Muscle of back (tissue), 11 donors: ENCODE results near the gene BEND6. TPM values are rescaled to one million over a fixed set of nuclear protein-coding genes. Genes with fewer than 3 reads are reported as not detected.
A peak's percentile ranks its signal among the peaks of the same experiment; 100 is the strongest.

Experiments used
- DNase-seq, 3 donors: peaks; one replicate each; pipeline versions ENCODE4 v3.0.0 to v3.0.0-alpha.2; 2013
- polyA plus RNA-seq, 10 donors: library from polyadenylated mRNA; unstranded; fragments of 120-200 nt; gene quantifications; one replicate each; pipeline ENCODE4 v1.2.1, GENCODE V29; 2013; ENCODE audit not compliant: insufficient read length in 10 of 10

Gene BEND6
- polyA plus RNA-seq, 10 donors = 0.43 to 1.8 (median 0.64) TPM

DNA sequence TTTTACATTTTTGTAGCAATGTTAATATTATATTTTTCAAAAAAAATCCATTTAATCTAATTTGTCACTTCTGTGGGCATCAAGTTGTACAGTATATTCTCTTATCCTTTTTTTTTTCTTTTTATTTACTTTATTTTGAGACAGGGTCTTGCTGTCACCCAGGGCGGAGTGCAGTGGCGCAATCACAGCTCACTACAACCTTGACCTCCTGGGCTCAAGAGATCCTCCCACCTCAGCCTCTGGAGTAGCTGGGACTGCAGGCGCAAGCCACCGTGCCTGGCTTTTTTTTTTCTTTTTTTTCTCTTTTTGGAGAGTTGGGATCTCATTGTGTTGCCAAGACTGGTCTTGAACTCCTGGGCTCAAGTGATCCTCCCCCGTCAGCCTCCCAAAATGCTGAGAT lies 14.4 kb upstream of the BEND6 start:
- DNase-seq = no peak

DNA sequence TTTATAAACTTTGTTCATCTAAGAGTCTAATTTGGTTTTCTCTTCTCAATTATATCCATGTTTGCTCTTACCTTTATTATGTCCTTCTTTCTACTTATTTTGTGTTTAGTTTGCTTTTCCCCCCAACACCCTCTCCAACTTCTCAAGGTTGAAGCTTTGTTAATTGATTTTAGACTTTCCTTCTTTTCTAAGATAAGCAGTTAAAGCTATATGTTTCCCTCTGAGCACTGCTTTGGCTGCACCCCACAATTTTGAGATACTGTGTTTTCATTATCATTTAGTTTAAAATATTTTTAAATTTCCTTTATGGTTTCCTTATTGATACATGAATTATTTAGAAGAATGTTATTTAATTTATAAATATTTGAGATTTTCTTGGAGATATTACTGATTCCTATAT lies 13.9 kb upstream of the BEND6 start:
- DNase-seq = no peak

DNA sequence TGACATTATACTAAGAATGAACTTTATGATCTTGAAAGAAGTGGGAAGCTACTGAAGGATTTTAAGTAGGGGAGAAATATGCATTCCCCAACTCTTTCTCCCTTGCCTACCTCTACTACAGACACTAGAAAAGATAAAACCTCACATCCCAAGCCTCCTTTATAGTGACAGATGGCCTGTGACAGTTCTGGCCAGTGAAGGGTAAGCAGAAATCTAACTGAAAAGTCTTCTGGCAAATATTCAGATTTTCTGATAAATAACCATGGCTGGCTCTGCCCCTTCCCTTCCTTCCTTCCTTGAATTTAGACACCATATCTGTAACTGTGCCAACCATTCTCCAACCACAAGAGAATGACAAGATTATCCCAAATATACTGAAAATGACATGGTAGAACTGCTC lies 10.2 kb upstream of the BEND6 start:
- DNase-seq = no peak

DNA sequence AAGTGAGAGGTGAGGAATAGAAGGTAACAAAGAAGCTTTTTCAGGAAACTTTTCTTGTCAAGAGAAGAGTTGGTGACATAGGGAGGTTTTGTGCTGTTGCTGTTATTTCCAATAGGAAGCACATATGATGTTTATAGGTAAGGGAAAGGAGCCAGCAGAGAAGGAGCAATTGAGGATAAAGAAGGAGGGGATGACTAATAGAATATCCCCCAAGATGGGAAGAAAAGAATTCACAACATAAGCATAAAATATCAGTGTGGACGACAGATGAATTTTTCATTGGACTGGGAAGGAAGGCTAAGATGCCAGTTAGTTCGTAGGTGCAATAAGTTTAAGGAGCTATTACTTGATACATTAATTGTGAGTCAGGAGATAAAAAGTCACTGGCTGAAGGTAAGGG lies 8.5 kb upstream of the BEND6 start:
- DNase-seq = no peak

DNA sequence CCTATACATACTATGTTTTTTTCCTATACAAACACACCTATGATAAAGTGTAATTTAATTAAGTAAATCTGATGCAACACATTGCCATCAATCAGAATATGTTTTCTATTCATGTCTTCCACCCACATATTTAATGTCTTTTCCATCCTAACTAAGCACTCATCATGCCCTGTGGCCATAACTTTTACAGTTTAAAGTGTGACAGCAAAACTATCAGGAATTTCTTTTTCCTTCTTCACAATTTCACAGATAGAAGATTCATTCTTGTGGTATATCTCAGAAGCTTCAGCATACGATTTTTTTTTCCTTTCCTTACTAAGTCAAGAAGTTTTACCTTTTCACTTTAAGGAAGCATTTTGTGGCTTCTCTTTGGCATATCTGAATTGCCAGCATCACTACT lies 7.0 kb upstream of the BEND6 start:
- no peak for DNase-seq

DNA sequence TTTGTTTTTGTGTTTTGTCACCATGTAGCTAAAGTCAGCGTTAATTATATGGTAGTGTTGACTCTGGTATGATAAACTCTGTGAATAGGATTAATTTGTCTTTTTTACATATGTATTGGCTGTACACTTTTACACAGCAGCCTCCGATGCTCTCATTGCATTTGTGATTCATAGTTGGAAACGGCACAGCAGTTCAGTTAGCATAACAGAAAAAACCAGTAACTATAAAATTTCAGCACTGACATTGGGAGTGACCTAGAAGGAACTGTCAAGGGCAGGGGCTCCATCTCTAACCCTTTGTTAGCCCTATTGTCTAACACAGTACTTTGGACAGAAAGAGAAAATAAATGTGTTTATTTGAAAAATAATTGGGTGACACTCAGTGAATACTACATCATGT lies 5.6 kb upstream of the BEND6 start:
- DNase-seq = no peak

DNA sequence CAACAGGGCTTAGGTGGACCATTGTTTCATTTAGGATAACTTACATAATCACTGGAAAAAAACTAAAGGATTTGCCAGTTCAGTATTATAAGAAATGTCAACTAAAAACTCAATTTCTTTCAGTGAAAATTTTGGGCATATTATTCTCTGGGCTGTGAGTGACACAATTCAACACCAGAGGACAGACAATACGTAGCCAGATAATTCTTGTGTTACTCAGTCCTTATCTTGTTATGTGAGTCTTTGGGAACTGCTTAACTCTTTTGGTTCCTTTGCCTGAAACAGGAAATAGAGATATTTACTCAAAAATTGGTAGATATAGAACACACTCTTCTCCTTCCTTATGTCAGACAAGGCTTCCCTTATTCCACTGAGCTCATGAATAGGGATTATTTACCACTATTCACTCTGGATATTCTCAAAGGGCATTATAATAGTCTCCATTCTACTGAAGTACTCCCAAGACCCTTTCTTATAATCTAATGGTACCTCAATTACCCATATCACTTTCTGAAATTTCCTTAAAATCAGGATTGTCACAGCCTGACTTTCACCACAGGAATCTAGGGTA lies 4.9 kb upstream of the BEND6 start:
- no peak for DNase-seq

DNA sequence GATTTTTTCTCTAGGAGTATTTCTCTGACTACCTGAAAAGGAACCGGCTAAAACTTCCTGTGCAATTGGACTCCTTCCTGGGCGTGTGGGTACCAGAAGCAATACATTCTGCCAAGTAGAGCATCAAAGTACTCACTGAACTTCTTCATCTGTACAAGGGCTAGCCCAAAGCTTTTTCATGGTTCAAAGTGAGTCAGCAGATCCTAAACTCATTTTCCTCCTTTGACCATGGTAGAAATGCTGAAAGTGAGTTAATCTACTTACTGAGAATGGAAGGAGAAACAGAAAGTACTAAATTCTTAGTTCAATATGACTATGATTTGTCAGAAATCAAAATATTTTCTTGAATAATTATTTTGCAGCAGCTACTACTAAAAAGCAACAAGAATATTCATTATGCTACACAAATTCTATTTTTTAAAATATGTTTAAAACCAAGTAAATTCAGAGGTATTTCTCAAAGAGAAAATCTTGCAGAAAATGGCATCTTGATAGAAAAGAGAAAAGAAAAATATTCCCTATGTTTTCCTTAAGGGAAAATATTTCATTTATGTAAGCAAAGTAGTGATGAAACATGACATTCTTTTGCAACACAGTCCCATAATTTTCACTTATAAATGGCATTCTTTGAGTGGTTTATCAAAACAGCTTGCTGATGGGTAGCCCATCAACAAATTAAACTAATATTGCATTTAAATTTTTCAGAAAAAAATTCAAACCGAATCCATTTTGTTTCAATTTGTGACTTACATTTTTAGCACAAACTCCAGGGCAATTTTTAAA lies 3.7 kb upstream of the BEND6 start:
- no peak for DNase-seq

DNA sequence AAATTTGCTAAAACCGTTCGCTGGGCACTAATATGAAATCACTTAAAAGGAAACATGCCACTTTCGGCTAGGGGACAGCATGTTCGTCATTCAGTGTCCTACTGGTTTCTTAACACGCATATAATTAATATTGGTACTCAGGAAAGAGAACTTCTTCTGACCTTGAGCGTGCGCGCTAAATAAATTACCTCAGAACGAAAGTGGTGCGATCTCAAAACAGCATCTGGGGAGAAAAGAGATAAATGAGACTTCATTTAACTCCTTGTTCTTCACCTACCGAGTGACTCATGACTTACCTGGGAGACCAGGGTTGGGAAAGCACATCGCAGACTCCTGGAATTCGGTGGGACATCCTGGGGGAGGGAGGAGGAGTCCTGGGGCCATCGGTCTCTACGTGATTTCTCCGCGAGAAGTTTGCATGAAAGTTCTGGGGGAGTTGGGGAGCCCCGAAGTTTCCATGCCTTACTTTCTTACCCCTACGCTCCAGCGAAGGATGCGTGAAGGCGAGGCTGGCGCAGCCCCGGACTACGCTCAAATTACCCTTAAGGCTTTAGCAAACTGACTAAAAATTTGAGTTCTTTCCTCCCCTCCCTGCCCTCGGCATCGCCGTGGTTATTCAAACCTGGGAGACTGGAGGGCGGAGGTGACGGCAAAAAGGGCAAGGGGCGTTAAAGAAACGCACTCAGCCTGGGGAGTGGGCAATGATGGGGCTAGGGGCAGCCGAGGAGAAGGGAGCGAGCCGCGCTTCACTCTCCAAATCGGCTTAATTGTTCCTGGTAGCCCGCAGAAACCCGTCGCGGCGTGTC lies 1.1 kb upstream of the BEND6 start:
- peak in 2 of 3 donors; percentile 4 to 63 for DNase-seq

DNA sequence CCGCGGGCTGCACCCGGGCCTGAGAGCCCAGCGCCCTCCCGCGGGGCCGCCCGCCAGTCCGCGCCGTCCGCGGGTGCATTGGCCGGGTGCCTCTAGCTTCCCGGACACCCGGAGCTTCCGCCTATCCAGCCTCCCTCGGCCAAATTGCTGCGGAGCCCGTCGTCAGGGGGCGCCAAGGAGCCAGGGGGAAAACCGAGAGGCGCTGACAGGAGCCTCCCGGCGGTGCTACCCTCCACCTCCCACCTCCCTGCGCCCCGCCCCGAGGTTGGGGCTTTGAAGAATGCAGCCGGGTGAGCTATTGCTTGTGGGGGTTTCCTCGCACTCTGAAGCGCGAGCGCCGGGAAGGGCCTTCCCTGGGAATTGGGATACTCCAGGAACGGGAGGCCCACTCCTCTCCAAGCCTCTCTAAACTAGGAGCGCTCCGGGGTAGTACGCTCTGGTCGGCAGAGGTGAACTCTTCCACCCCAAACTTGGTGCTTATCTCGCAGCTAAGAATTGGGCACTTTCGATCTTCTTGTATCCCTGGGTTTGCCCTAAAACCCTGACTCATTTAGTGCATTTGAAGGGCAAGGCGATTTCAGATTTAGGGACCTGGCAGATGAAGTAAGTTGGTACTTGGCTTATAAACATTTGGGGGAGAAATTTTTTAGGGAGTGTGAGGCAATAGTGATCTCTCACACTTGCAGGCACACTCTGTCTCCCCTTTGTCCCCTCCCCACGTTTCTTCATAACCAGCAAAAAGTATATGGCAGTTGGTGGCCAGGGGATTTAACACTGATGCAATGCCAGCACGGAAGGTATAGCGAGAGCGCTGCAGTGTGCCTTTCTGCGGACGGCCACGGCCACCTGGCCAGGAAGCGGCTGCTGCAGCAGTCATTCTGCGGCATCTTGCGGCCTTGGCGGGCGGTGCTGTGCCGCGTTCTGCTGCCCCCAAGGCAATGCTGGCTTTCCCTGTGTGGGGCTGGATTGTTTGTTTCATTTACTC lies 556 bp downstream of the BEND6 start:
- DNase-seq = peak; percentile 68 to 88 (median 85)

DNA sequence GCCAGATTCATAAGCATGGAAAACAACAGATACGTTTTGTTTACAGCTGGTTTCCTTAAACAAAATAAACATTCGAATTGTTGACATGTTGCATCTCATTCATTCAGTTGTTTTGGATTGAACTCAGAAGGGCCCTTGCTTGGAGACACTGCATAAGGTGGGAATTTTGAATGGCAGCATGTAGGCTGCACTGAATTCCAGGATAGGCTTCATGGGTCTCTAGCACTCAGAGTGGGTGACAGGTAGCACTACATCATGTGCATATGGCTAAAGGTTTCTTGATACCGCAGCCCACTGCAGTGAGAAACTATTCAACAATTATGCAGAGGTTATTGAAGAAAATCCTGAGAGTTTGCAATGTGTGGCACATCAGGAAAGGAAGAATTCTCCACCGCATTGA lies 1.6 kb downstream of the BEND6 start:
- DNase-seq = peak in 1 of 3 donors; percentile 5

DNA sequence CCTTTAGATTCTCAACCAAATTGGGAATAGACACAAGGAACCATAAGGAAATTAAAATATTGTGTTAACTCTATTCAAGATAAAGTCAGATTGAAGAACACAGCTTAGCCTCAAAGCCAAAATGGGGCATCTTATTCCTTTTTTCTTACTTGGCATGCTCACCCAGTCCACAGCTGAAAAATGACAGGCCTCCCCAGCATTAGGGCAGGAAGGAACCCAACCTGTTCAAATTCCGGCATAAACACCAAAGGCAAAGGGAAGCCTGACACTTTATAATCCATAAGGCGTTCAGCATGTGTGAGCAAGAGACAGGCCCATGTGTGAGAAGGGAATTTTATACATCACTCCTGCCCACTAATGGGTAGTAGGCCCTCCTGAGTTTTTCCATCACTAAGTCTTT lies 2.9 kb downstream of the BEND6 start:
- no peak for DNase-seq

DNA sequence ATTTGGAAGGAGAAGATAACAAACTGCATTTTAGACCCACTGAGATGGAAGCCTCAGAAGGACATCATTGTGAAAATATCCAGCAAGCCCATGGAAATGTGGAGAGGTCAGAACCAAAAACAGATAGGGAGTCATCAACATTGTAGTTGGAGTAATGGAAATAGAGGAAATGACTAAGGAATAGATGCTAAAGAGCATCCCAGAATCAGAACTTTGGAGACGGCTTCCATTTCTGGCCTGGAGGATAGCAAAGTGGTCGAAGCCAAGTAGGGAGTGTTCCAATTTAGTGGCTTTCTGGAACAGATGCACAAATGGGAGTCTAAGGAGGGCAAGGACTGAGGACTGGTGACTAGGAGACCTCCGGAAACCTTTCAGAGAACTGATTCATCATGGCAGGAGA lies 3.6 kb downstream of the BEND6 start:
- DNase-seq = no peak

DNA sequence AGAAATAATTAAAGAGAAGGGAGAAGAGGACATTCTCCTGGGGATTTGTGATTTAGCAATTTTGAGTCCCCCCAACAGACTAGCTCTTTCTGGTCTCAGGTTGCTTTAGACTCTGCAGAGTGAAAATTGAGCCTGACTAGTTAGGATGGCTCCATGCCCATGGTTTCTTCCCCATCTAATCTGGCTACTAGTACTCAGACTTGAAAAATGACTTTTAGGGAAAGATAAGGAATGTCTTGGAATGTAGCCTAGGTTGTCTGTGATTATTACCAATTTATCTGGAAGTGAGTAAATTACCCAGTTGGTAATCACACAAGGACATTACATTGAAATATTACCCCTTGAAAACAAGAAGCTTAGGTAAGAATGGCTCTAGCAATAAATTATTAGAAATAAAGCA lies 4.2 kb downstream of the BEND6 start:
- peak in 1 of 3 donors; percentile 45 for DNase-seq

DNA sequence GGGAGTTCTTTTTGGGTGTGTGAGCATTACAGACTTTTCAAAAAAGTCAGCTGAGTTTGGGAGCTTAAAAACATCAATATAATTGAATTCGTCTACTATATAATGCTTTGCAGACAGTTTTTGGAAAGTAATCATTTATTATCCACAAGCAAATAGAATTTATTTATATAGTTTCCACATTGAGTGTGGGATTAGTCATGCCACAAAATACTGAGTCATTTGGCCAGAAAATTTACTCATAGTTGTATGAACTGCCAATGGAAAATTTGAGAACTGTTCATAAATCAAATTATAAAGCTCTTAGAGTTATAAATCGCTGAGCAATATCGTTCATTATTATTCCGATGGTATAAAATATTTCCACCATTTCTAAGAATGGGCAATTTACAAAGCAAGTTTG lies 5.0 kb downstream of the BEND6 start:
- DNase-seq = peak in 1 of 3 donors; percentile 51

DNA sequence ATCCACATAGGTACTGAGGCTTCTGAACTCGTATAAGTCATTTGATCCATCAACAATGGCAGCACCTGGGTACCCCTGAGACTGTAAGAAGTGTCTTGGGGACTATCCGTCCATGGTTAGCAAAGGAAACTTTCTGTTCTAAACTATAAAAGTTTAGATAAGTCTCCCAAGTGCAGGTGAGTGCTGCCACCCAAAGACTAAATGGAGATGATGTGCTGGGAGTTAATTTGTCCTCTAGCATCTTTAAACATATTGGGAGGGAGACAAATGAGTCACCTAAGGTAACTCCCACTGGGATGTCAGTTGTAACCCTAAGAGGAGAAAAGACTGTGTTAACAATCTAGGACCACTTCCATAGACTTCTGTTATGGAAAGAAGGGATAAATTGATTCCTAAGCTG lies 6.2 kb downstream of the BEND6 start:
- no peak for DNase-seq

DNA sequence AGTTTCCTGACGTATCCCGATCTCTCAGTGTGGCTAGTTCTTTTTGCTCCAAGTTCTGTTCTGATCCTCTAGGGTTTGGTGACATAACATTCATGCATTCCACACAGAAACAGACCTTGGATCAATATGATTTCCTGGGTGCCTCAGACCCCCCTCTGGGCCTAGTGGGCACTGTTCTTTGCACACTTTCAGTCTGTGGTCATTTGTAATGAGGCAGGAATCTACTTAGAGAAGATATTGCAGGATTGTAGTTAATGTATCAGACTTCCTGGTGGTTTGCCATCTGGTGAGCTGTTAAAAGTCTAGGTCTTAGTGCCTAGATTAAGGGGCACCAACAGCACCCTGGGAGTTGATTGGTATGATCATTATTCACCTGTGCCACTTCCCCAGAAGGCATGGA lies 7.5 kb downstream of the BEND6 start:
- no peak for DNase-seq

DNA sequence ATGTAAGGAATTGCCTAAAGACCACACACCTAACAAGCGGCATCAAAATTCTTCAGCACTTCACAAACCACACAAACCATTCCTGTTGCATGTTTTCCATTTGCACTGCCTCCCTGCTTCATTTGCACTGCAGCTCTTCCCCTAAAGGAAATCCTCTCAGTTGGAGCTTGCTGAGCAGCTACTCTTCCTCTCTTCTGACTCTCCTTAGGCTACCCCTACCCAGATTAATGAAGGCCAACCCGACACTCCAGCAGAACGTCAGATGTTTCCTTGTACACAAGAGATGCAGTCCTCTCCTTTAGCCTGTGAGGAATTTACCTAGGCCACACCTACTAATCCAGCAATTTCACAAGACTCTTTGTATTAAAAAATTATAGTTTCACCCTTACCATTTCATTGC lies 8.1 kb downstream of the BEND6 start:
- no peak for DNase-seq

DNA sequence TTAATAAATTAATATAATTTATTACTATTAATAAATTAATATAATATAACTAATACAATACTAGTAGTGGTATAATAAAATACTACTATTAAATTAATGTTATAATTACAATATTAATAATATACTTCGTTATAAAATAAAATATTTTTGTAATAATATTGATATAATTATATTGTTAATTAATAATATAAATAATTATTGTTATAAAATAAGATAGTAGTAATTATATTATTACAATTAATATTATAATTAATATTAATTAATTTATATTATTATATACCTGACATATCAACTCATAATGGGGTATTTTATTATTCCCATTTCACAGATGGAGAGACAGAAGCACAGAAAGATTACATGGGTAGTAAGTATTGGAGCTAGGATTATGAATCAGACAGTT lies 8.9 kb downstream of the BEND6 start:
- no peak for DNase-seq

DNA sequence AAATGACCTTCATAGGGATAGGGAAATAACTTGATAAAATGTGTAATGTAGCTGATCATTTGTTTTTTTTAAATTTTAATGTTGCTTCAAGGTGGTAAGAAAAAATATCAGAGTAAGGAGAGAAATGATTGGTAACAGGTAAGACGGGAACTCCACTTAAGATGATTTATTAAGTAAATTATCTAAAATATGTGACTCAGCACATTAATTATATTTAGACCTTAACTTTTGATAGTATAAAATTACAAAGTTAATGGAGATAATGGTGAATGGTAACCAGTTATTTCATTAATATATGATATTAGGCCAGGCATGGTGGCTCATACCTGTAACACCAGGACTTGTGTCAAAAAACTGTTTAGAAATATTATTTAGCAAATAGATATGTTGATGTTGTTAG lies 10.2 kb downstream of the BEND6 start:
- no peak for DNase-seq

DNA sequence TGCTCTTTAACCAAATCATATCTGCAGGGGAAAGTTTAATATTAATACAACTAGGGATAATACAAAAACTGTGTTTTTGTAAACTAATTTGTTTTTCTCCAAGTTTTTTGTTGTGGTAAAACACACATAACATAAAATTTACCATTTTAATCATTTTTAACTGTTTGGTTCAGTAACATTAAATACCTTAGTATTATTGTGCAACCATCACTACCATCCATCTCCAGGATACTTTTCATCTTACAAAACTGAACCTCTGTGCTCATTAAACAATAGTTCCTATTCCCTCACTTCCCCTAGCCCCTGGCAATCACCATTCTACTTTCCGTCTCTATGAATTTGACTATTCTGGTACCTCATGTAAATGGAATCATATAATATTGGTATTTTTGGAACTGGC lies 15.9 kb downstream of the BEND6 start:
- no peak for DNase-seq

DNA sequence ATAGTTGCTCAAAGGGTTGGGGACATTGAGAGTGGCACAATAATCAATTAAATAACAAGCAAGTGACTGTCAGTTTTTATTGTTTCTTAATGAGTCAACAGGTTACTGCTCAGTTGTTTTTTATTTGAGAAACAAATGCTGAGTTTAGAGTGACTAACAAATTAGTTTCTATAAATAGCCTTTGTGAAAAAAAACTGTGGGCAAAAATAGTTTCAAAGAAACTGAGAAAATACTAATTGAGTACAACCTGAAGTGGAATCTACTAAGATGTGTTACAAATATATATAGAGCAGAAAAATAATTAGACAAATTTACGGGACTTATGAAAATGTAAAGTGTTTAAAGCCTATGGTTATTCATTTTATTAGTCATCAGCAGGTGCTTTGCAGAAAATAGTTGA lies 22.3 kb downstream of the BEND6 start:
- no peak for DNase-seq
